GM23248 (cell line): ENCODE results near the gene CNIH2.

Source experiments
- EZH2 ChIP-seq: fragments of 200-600 bp; sonication (generic); IDR thresholded peaks from 2 replicates; pipeline ENCODE4 v1.6.1; 2018; ENCODE audit warnings: antibody characterized with exemption, mild to moderate bottlenecking; ENCODE audit not compliant: insufficient read depth, poor library complexity, severe bottlenecking
- EZH2phosphoT487 ChIP-seq: fragments of 200-600 bp; sonication (generic); IDR thresholded peaks from 2 replicates; pipeline ENCODE4 v1.6.1; 2018; ENCODE audit warnings: antibody characterized with exemption, moderate library complexity, mild to moderate bottlenecking, low read depth; ENCODE audit not compliant: insufficient read depth

DNA sequence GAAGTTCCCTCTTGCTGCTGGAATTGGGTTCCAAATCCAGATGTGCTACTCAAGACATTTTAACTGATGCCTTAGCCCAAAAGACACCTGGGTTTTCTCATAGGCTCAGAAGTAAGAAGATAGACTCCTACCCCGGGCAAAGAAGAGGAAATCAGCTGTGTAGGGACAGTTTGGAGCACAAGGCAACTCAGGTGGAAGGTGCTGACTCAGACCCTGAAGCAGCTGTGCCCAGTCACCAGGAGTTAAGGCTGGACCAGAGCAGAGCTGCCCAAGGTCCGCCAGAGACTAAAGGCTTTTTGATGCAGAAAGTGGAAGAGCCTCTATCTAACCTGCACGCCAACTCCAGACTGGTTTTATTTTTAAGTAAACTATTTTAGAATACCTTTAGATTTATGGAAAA lies 30.2 kb upstream of the CNIH2 start:
- TF ChIP-seq EZH2: no peak
- no peak for TF ChIP-seq EZH2phosphoT487
